GM23338 (cell line): Measurements from ENCODE around the gene ANKS1B.

ENCODE experiments used
- CREB1 ChIP-seq: fragments of 250-450 bp; sonication (Bioruptor Pico); IDR thresholded peaks from 2 replicates; pipeline ENCODE4 v1.5.0; 2020; ENCODE audit warnings: low read depth, mild to moderate bottlenecking, moderate library complexity
- CTCF ChIP-seq, 2 experiments: fragments of 200-600 bp in 1 of 2; sonication (generic) in 1 of 2; conservative IDR thresholded peaks; 2 replicates each; pipeline versions ENCODE4 v1.5.1 to v1.6.1; 2016 to 2017; ENCODE audit warnings: antibody characterized with exemption in 2 of 2, low read depth in 2 of 2, mild to moderate bottlenecking in 2 of 2, moderate library complexity in 1 of 2
- ETS1 ChIP-seq: IDR thresholded peaks from 2 replicates; pipeline ENCODE4 v1.6.1; 2016; ENCODE audit warnings: antibody characterized with exemption
- EZH2 ChIP-seq: fragments of 200-600 bp; sonication (generic); IDR thresholded peaks from one replicate; pipeline ENCODE4 v1.8.0; 2017; ENCODE audit warnings: antibody characterized with exemption, mild to moderate bottlenecking, low read depth; ENCODE audit not compliant: unreplicated experiment
- EZH2phosphoT487 ChIP-seq: fragments of 200-600 bp; sonication (generic); IDR thresholded peaks from one replicate; pipeline ENCODE4 v1.8.1; 2018; ENCODE audit warnings: antibody characterized with exemption; ENCODE audit not compliant: unreplicated experiment
- JUNB ChIP-seq: IDR thresholded peaks from one replicate; pipeline ENCODE4 v1.6.1; 2016; ENCODE audit warnings: antibody characterized with exemption; ENCODE audit not compliant: unreplicated experiment
- POLR2AphosphoS5 ChIP-seq: IDR thresholded peaks from 2 replicates; pipeline ENCODE4 v1.6.1; 2016; ENCODE audit warnings: antibody characterized with exemption, low read depth
- REST ChIP-seq: IDR thresholded peaks from one replicate; pipeline ENCODE4 v1.6.1; 2018; ENCODE audit warnings: antibody characterized with exemption; ENCODE audit not compliant: unreplicated experiment
- STAT1 ChIP-seq: IDR thresholded peaks from one replicate; pipeline ENCODE4 v1.6.1; 2016; ENCODE audit warnings: antibody characterized with exemption; ENCODE audit not compliant: unreplicated experiment
- ZNF331 ChIP-seq: fragments of 250-450 bp; sonication (Bioruptor Pico); IDR thresholded peaks from 2 replicates; pipeline ENCODE4 v1.5.0; 2020; ENCODE audit warnings: low read depth, mild to moderate bottlenecking, moderate library complexity

GRCh38 chr12:99024870-99025269, 959.9 kb downstream of the ANKS1B start:
- no peak for TF ChIP-seq JUNB
- TF ChIP-seq CTCF (conservative IDR thresholded peaks at IDR 0.05; ENCODE audit: low read depth in 2 of 2) = no peak
- no peak for TF ChIP-seq POLR2AphosphoS5
- TF ChIP-seq REST = no peak
- no peak for TF ChIP-seq ETS1
- TF ChIP-seq STAT1 = no peak
- TF ChIP-seq EZH2 = no peak
- no peak for TF ChIP-seq CREB1 (CRISPR knock-in tag)
- TF ChIP-seq ZNF331 (CRISPR knock-in tag) = no peak
- no peak for TF ChIP-seq EZH2phosphoT487
